H9 (cell line): Measurements from ENCODE around the gene RFFL. TPM values are rescaled to one million over a fixed set of nuclear protein-coding genes. Genes with fewer than 3 reads are reported as not detected.

Experiments used
- DNase-seq: peaks from one replicate; pipeline ENCODE4 v3.0.0-alpha.2; 2017
- H2AFZ ChIP-seq: one replicate; pipeline ENCODE4 v1.6.1; 2013; ENCODE audit warnings: mild to moderate bottlenecking, low read length, control low read depth, moderate library complexity
- H2AK5ac ChIP-seq: 2 replicates; pipeline ENCODE4 v1.6.1; 2013; ENCODE audit warnings: low read length, control low read depth, mixed read lengths; ENCODE audit not compliant: insufficient read length
- H2BK120ac ChIP-seq: one replicate; pipeline ENCODE4 v1.6.1; 2013; ENCODE audit warnings: low read depth, mild to moderate bottlenecking, low read length, control low read depth, inconsistent platforms; ENCODE audit not compliant: poor library complexity, severe bottlenecking
- H2BK12ac ChIP-seq: 2 replicates; pipeline ENCODE4 v1.6.1; 2013; ENCODE audit warnings: low read length, control low read depth, mixed read lengths, low read depth; ENCODE audit not compliant: insufficient read length
- H2BK15ac ChIP-seq: 2 replicates; pipeline ENCODE4 v1.6.1; 2013; ENCODE audit warnings: low read depth, low read length, control low read depth
- H2BK20ac ChIP-seq: one replicate; pipeline ENCODE4 v1.6.1; 2013; ENCODE audit warnings: low read depth, mild to moderate bottlenecking, low read length, control low read depth, inconsistent platforms; ENCODE audit not compliant: poor library complexity, severe bottlenecking
- H2BK5ac ChIP-seq: 2 replicates; pipeline ENCODE4 v1.6.1; 2013; ENCODE audit warnings: low read length, control low read depth, mixed read lengths; ENCODE audit not compliant: insufficient read length
- H3K14ac ChIP-seq: 2 replicates; pipeline ENCODE4 v1.6.1; 2013; ENCODE audit warnings: low read length, control low read depth; ENCODE audit not compliant: insufficient read depth
- H3K18ac ChIP-seq: 2 replicates; pipeline ENCODE4 v1.6.1; 2013; ENCODE audit warnings: low read depth, mild to moderate bottlenecking, mixed read lengths, low read length, control low read depth; ENCODE audit not compliant: insufficient read length
- H3K23ac ChIP-seq: 2 replicates; pipeline ENCODE4 v1.6.1; 2013; ENCODE audit warnings: low read length, control low read depth, mixed read lengths, low read depth; ENCODE audit not compliant: insufficient read length
- H3K23me2 ChIP-seq: 2 replicates; pipeline ENCODE4 v1.6.1; 2013; ENCODE audit warnings: low read depth, mild to moderate bottlenecking, mixed read lengths, low read length, control low read depth; ENCODE audit not compliant: insufficient read length, poor library complexity, severe bottlenecking
- H3K27ac ChIP-seq: 2 replicates; pipeline ENCODE4 v1.5.1; 2013; ENCODE audit warnings: low read length, control low read depth, mixed read lengths, low read depth; ENCODE audit not compliant: insufficient read length
- H3K27me3 ChIP-seq: 2 replicates; pipeline ENCODE4 v1.6.1; 2013; ENCODE audit warnings: low read length, control low read depth, inconsistent platforms; ENCODE audit not compliant: insufficient read depth
- H3K4ac ChIP-seq: 2 replicates; pipeline ENCODE4 v1.6.1; 2013; ENCODE audit warnings: low read depth, mild to moderate bottlenecking, control low read depth, inconsistent platforms, low read length, moderate library complexity
- H3K4me1 ChIP-seq: 2 replicates; pipeline ENCODE4 v1.6.1; 2013; ENCODE audit warnings: low read length, control low read depth, inconsistent platforms; ENCODE audit not compliant: insufficient read depth
- H3K4me2 ChIP-seq: 2 replicates; pipeline ENCODE4 v1.6.1; 2013; ENCODE audit warnings: low read length, control low read depth, mixed read lengths; ENCODE audit not compliant: insufficient read length, insufficient read depth
- H3K56ac ChIP-seq: 2 replicates; pipeline ENCODE4 v1.6.1; 2013; ENCODE audit warnings: low read depth, mild to moderate bottlenecking, mixed read lengths, low read length, control low read depth; ENCODE audit not compliant: insufficient read length
- H3K79me1 ChIP-seq: 2 replicates; pipeline ENCODE4 v1.6.1; 2013; ENCODE audit warnings: low read depth, mild to moderate bottlenecking, moderate library complexity, low read length, control low read depth, inconsistent platforms; ENCODE audit not compliant: insufficient read depth, poor library complexity, severe bottlenecking
- H3K79me2 ChIP-seq: 2 replicates; pipeline ENCODE4 v1.6.1; 2013; ENCODE audit warnings: low read length, control low read depth, inconsistent platforms; ENCODE audit not compliant: insufficient read depth
- H3K9ac ChIP-seq: 2 replicates; pipeline ENCODE4 v1.6.1; 2013; ENCODE audit warnings: low read length, control low read depth, mixed read lengths; ENCODE audit not compliant: insufficient read length; ENCODE audit errors: extremely low read depth
- H3K9me3 ChIP-seq: one replicate; pipeline ENCODE4 v1.6.1; 2013; ENCODE audit warnings: low read depth, low read length, inconsistent platforms; ENCODE audit not compliant: control insufficient read depth
- H3T11ph ChIP-seq: one replicate; pipeline ENCODE4 v1.6.1; 2013; ENCODE audit warnings: mild to moderate bottlenecking, low read length, control low read depth, inconsistent platforms
- H4K20me1 ChIP-seq: one replicate; pipeline ENCODE4 v1.6.1; 2013; ENCODE audit not compliant: control insufficient read depth, insufficient read length, insufficient read depth
- H4K5ac ChIP-seq: 2 replicates; pipeline ENCODE4 v1.6.1; 2013; ENCODE audit warnings: low read depth, mild to moderate bottlenecking, mixed read lengths, low read length, control low read depth; ENCODE audit not compliant: insufficient read length
- H4K8ac ChIP-seq: replicated peaks from 2 replicates; pipeline ENCODE4 v1.6.1; 2013; ENCODE audit warnings: low read length, control low read depth, mixed read lengths, low read depth; ENCODE audit not compliant: insufficient read length
- H4K91ac ChIP-seq: 2 replicates; pipeline ENCODE4 v1.6.1; 2013; ENCODE audit warnings: low read depth, mild to moderate bottlenecking, moderate library complexity, mixed read lengths, low read length, control low read depth; ENCODE audit not compliant: insufficient read length
- H3K27ac Mint-ChIP-seq, 3 experiments: 2 replicates in 2 of 3; 3 replicates in 1 of 3; pipeline ENCODE4 v1.8.0; 2020 to 2021; ENCODE audit warnings: mixed read lengths in 3 of 3, mild to moderate bottlenecking in 1 of 3, moderate library complexity in 1 of 3
- H3K27me3 Mint-ChIP-seq: 2 replicates; pipeline ENCODE4 v1.8.0; 2021; ENCODE audit warnings: low read depth, mild to moderate bottlenecking, moderate library complexity, mixed read lengths
- H3K36me3 Mint-ChIP-seq, 3 experiments: 2 replicates in 2 of 3; 3 replicates in 1 of 3; pipeline ENCODE4 v1.8.0; 2020 to 2021; ENCODE audit warnings: low read depth in 3 of 3, mixed read lengths in 3 of 3; ENCODE audit not compliant: insufficient read depth in 1 of 3
- H3K4me1 Mint-ChIP-seq, 2 experiments: 2 replicates each; pipeline ENCODE4 v1.8.0; 2020; ENCODE audit warnings: mixed read lengths in 2 of 2
- H3K4me3 Mint-ChIP-seq, 2 experiments: 2 replicates in 1 of 2; 3 replicates in 1 of 2; pipeline ENCODE4 v1.8.0; 2020 to 2021; ENCODE audit warnings: mild to moderate bottlenecking in 2 of 2, mixed read lengths in 2 of 2, moderate library complexity in 1 of 2
- H3K9me3 Mint-ChIP-seq, 2 experiments: 2 replicates in 1 of 2; 3 replicates in 1 of 2; pipeline ENCODE4 v1.8.0; 2020; ENCODE audit warnings: mild to moderate bottlenecking in 2 of 2, mixed read lengths in 2 of 2, moderate library complexity in 1 of 2
- WGBS: extraction: QIAGEN DNeasy Blood & Tissue Kit; methylation state at CpG from one replicate; pipeline ENCODE4 v1.1.7; 2013; ENCODE audit warnings: missing lambda C conversion rate, low lambda C conversion rate, mixed read lengths; ENCODE audit not compliant: insufficient read length; ENCODE audit errors: extremely low coverage; 5-methylcytosine and 5-hydroxymethylcytosine counted together
- total RNA-seq: library from RNA; stranded (reverse); gene quantifications from 2 replicates; pipeline ENCODE4 v1.2.1, GENCODE V29; 2021
- TF ChIP-seq, protein P1 (sequence below): fragments of 200-600 bp; sonication (generic); conservative IDR thresholded peaks from 3 replicates; pipeline ENCODE4 v1.8.0; 2021; ENCODE audit warnings: antibody characterized with exemption, mild to moderate bottlenecking

The RFFL gene
- total RNA-seq, 1 experiment from 2014 or later = 21.1 TPM

DNA sequence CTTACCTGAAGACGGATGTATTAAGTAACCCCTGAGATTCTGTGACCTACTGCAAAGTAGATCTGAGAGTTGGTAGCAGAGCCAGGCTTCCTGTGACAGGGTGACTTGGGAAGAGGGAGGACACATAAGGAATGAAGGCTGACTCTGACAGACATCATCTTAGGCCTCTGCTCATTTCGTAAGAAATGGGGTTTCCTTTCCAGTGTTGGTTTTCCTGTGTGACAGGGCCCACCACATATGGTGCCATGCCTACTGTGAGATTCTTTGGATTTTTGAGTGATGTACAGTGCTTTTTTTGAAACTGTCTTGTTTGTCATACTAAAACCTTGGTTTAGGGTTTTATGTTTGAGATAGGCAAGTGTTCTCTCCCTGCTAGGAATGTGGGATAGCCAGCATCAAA is 70.5 kb downstream of the RFFL start:
- Histone ChIP-seq H2AK5ac (no peak overlapping the region), H2BK120ac (no peak overlapping the region), H4K8ac (no peak overlapping the region), H3K9me3 (no peaks in the 10 kb centered on the region), H3K79me2 (no peaks in the 10 kb centered on the region), H3T11ph (no peak overlapping the region), H3K4ac (no peak overlapping the region), H3K4me1 (no peaks in the 10 kb centered on the region), H3K27ac (no peak overlapping the region), H3K56ac (no peak overlapping the region), H3K23ac (no peak overlapping the region), H3K4me2 (no peak overlapping the region), H3K23me2 (no peaks in the 10 kb centered on the region), H2BK15ac (no peak overlapping the region), H3K79me1 (no peaks in the 10 kb centered on the region), H2BK20ac (no peak overlapping the region), H4K20me1 (no peaks in the 10 kb centered on the region), H4K91ac (no peak overlapping the region), H2BK5ac (no peak overlapping the region), H3K9ac (no peak overlapping the region), H2AFZ (no peak overlapping the region), H3K18ac (no peak overlapping the region), H3K27me3 (no peaks in the 10 kb centered on the region), H4K5ac (no peak overlapping the region), H2BK12ac (no peak overlapping the region), H3K14ac (no peak overlapping the region)
- Mint-ChIP-seq H3K4me3 (no peak overlapping the region), H3K4me1 (no peaks in the 10 kb centered on the region), H3K27ac (no peak overlapping the region), H3K36me3 (peaks cover 51 to 98% (median 96%) of the 10 kb centered on the region in 3 experiments), H3K27me3 (no peaks in the 10 kb centered on the region; the same call in 1 of the 2 replicates), H3K9me3 (no peaks in the 10 kb centered on the region)
- WGBS = no CpG with 5 or more reads among the region's 2 CpGs
- TF ChIP-seq, protein P1, sequence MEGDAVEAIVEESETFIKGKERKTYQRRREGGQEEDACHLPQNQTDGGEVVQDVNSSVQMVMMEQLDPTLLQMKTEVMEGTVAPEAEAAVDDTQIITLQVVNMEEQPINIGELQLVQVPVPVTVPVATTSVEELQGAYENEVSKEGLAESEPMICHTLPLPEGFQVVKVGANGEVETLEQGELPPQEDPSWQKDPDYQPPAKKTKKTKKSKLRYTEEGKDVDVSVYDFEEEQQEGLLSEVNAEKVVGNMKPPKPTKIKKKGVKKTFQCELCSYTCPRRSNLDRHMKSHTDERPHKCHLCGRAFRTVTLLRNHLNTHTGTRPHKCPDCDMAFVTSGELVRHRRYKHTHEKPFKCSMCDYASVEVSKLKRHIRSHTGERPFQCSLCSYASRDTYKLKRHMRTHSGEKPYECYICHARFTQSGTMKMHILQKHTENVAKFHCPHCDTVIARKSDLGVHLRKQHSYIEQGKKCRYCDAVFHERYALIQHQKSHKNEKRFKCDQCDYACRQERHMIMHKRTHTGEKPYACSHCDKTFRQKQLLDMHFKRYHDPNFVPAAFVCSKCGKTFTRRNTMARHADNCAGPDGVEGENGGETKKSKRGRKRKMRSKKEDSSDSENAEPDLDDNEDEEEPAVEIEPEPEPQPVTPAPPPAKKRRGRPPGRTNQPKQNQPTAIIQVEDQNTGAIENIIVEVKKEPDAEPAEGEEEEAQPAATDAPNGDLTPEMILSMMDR = no peak
- no peak for DNase-seq
